K562 (cell line): ENCODE measurements around the gene NEMP2.

Source experiments
- ARID4B ChIP-seq: sonication (generic); formaldehyde crosslinking; IDR thresholded peaks from 2 replicates; pipeline ENCODE4 v1.8.0; 2022; ENCODE audit warnings: mild to moderate bottlenecking, missing genetic modification reagents
- BACH1 ChIP-seq: fragments of 200-800 bp; sonication (Bioruptor generic); IDR thresholded peaks from 2 replicates; pipeline ENCODE4 v1.6.1; 2016; ENCODE audit warnings: missing genetic modification characterization, missing compliant biosample characterization
- CTCF ChIP-seq, 3 experiments: IDR thresholded peaks in 2 of 3; conservative IDR thresholded peaks in 1 of 3; 2 replicates each; pipeline ENCODE4 v1.5.1; 2011 to 2012; ENCODE audit warnings: low read length in 3 of 3, mild to moderate bottlenecking in 3 of 3, control low read depth in 2 of 3, improper control_type of control experiment in 1 of 3, inconsistent platforms in 1 of 3, low read depth in 1 of 3, mixed read lengths in 1 of 3, moderate library complexity in 1 of 3; ENCODE audit not compliant: insufficient read depth in 2 of 3
- FOXP1 ChIP-seq: sonication (generic); formaldehyde crosslinking; IDR thresholded peaks from 2 replicates; pipeline ENCODE4 v1.8.0; 2022; ENCODE audit warnings: mild to moderate bottlenecking, missing genetic modification reagents
- HNRNPH1 ChIP-seq: fragments of 200-400 bp; formaldehyde crosslinking; optimal IDR thresholded peaks from 2 replicates; pipeline ENCODE3; 2017; ENCODE audit warnings: low read depth, mild to moderate bottlenecking, low read length, moderate library complexity
- MYC ChIP-seq, 2 experiments: fragments of 250-450 bp in 1 of 2; sonication (Bioruptor Pico) in 1 of 2; IDR thresholded peaks; 2 replicates each; pipeline versions ENCODE4 v1.5.1 to v1.6.1; 2012 to 2021; ENCODE audit warnings: low read depth in 2 of 2, borderline replicate concordance in 1 of 2, improper control_type of control experiment in 1 of 2, low read length in 1 of 2, mild to moderate bottlenecking in 1 of 2, moderate library complexity in 1 of 2
- NR3C1 ChIP-seq: sonication (generic); formaldehyde crosslinking; IDR thresholded peaks from 2 replicates; pipeline ENCODE4 v1.8.1; 2022; ENCODE audit warnings: missing genetic modification reagents
- POLR2A ChIP-seq: fragments of 450-650 bp; conservative IDR thresholded peaks from 2 replicates; pipeline ENCODE4 v1.6.1; 2016
- POLR2AphosphoS2 ChIP-seq: IDR thresholded peaks from 2 replicates; pipeline ENCODE4 v1.6.1; 2012; ENCODE audit warnings: low read length, improper control_type of control experiment
- RBM39 ChIP-seq: fragments of 200-400 bp; formaldehyde crosslinking; optimal IDR thresholded peaks from 2 replicates; pipeline ENCODE3; 2018; ENCODE audit warnings: low read depth, low read length
- RFX5 ChIP-seq: IDR thresholded peaks from 2 replicates; pipeline ENCODE4 v1.6.1; 2011; ENCODE audit warnings: low read depth, mild to moderate bottlenecking, improper control_type of control experiment, low read length

- TF ChIP-seq RBM39 (no peak), NR3C1 (CRISPR knock-in tag) (no peak), HNRNPH1 (no peak), CTCF (IDR thresholded peaks at IDR 0.05 in 2 of 3, conservative IDR thresholded peaks at IDR 0.05 in 1 of 3; ENCODE audit: insufficient read depth in 2 of 3, low read depth in 1 of 3, low read length in 3 of 3) (0 out of 6 replicates have a peak, but pooled peaks of 1 of the 3 experiments have one; percentile 6), RFX5 (no peak), BACH1 (no peak), POLR2AphosphoS2 (no peak), ARID4B (CRISPR knock-in tag) (no peak), FOXP1 (no peak), MYC (IDR thresholded peaks at IDR 0.05; ENCODE audit: low read depth, low read length) (no peak), MYC (CRISPR knock-in tag; IDR thresholded peaks at IDR 0.05; ENCODE audit: borderline replicate concordance, low read depth) (no peak), POLR2A (no peak)
Observed at GRCh38 chr2:190481339-190481738, 53.2 kb downstream of the NEMP2 start.
